GM23338 (cell line): ENCODE results near the gene HOXA2. TPM values are rescaled to one million over a fixed set of nuclear protein-coding genes. Genes with fewer than 3 reads are reported as not detected.

Source experiments
- ATAC-seq: fragments of 200-7000 bp; cut with Tn5 transposase; 3 replicates; pipeline ENCODE4 v1.9.1; 2020
- DNase-seq: peaks from one replicate; pipeline ENCODE4 v3.0.0-alpha.2; 2015; ENCODE audit warnings: low spot score
- H2AFZ ChIP-seq: fragments of 200-600 bp; sonication (generic); 2 replicates; pipeline ENCODE4 v1.8.0; 2016; ENCODE audit warnings: antibody characterized with exemption, mild to moderate bottlenecking, moderate library complexity
- H3F3A ChIP-seq: fragments of 200-600 bp; sonication (generic); replicated peaks from 2 replicates; pipeline ENCODE4 v1.8.0; 2017; ENCODE audit warnings: antibody characterized with exemption, mixed run types, low read depth
- H3K27ac ChIP-seq: fragments of 200-600 bp; sonication (generic); 2 replicates; pipeline ENCODE4 v1.6.1; 2016; ENCODE audit warnings: low read depth
- H3K27me3 ChIP-seq: fragments of 200-600 bp; sonication (generic); 2 replicates; pipeline ENCODE4 v1.8.0; 2016; ENCODE audit warnings: mild to moderate bottlenecking, mixed run types, moderate library complexity; ENCODE audit not compliant: insufficient read depth
- H3K36me3 ChIP-seq: fragments of 200-600 bp; sonication (generic); 2 replicates; pipeline ENCODE4 v1.8.0; 2016; ENCODE audit warnings: mild to moderate bottlenecking; ENCODE audit not compliant: insufficient read depth
- H3K4me1 ChIP-seq: fragments of 200-600 bp; sonication (generic); 2 replicates; pipeline ENCODE4 v1.8.0; 2016; ENCODE audit warnings: mild to moderate bottlenecking, moderate library complexity; ENCODE audit not compliant: insufficient read depth
- H3K4me2 ChIP-seq: fragments of 200-600 bp; sonication (generic); 2 replicates; pipeline ENCODE4 v1.7.1; 2017; ENCODE audit warnings: mixed run types
- H3K4me3 ChIP-seq: fragments of 200-600 bp; sonication (generic); 2 replicates; pipeline ENCODE4 v1.6.1; 2016; ENCODE audit warnings: mixed run types
- H3K79me2 ChIP-seq: fragments of 200-600 bp; sonication (generic); replicated peaks from 2 replicates; pipeline ENCODE4 v1.8.0; 2017; ENCODE audit warnings: mild to moderate bottlenecking; ENCODE audit not compliant: insufficient read depth
- H3K9me2 ChIP-seq: fragments of 200-600 bp; sonication (generic); 2 replicates; pipeline ENCODE4 v1.8.0; 2017; ENCODE audit not compliant: insufficient read depth
- H4K20me1 ChIP-seq: fragments of 200-600 bp; sonication (generic); replicated peaks from 2 replicates; pipeline ENCODE4 v1.8.0; 2017; ENCODE audit warnings: mild to moderate bottlenecking; ENCODE audit not compliant: insufficient read depth
- H3K27ac Mint-ChIP-seq: 2 replicates; pipeline ENCODE4 v1.8.0; 2020; ENCODE audit warnings: inconsistent platforms, mild to moderate bottlenecking, moderate library complexity, mixed read lengths
- H3K27me3 Mint-ChIP-seq: 3 replicates; pipeline ENCODE4 v1.8.0; 2022; ENCODE audit warnings: low read depth, mild to moderate bottlenecking, moderate library complexity, mixed read lengths, inconsistent platforms; ENCODE audit not compliant: insufficient read depth, poor library complexity
- H3K36me3 Mint-ChIP-seq: 3 replicates; pipeline ENCODE4 v1.8.0; 2021; ENCODE audit warnings: low read depth, mild to moderate bottlenecking, inconsistent platforms, moderate library complexity, mixed read lengths
- H3K4me1 Mint-ChIP-seq: 3 replicates; pipeline ENCODE4 v1.8.0; 2020; ENCODE audit warnings: mild to moderate bottlenecking, inconsistent platforms, mixed read lengths
- H3K4me3 Mint-ChIP-seq: 3 replicates; pipeline ENCODE4 v1.8.0; 2021; ENCODE audit warnings: moderate library complexity, mild to moderate bottlenecking, inconsistent platforms, mixed read lengths
- H3K9me3 Mint-ChIP-seq: 3 replicates; pipeline ENCODE4 v1.8.0; 2020; ENCODE audit warnings: moderate library complexity, mild to moderate bottlenecking, inconsistent platforms, mixed read lengths
- ETS1 ChIP-seq: IDR thresholded peaks from 2 replicates; pipeline ENCODE4 v1.6.1; 2016; ENCODE audit warnings: antibody characterized with exemption
- EZH2 ChIP-seq: fragments of 200-600 bp; sonication (generic); IDR thresholded peaks from one replicate; pipeline ENCODE4 v1.8.0; 2017; ENCODE audit warnings: antibody characterized with exemption, mild to moderate bottlenecking, low read depth; ENCODE audit not compliant: unreplicated experiment
- EZH2phosphoT487 ChIP-seq: fragments of 200-600 bp; sonication (generic); IDR thresholded peaks from one replicate; pipeline ENCODE4 v1.8.1; 2018; ENCODE audit warnings: antibody characterized with exemption; ENCODE audit not compliant: unreplicated experiment
- NANOG ChIP-seq: IDR thresholded peaks from 2 replicates; pipeline ENCODE4 v1.6.1; 2016; ENCODE audit warnings: antibody characterized with exemption, borderline replicate concordance
- STAT1 ChIP-seq: IDR thresholded peaks from one replicate; pipeline ENCODE4 v1.6.1; 2016; ENCODE audit warnings: antibody characterized with exemption; ENCODE audit not compliant: unreplicated experiment
- polyA plus RNA-seq: library from polyadenylated mRNA; unstranded; fragments of >200 nt; fragmentation: Nextera tagmentation; extraction: Ambion mirVana; gene quantifications from 2 replicates; pipeline ENCODE4 v1.2.1, GENCODE V29; 2016
- total RNA-seq: library from RNA; depleted of rRNA; stranded (reverse); fragments of >200 nt; shearing (Covaris generic); gene quantifications from 2 replicates; pipeline ENCODE4 v1.2.3, GENCODE V29; 2014
- TF ChIP-seq, protein P1 (sequence below): fragments of 250-450 bp; sonication (Bioruptor Pico); IDR thresholded peaks from 2 replicates; pipeline ENCODE4 v1.5.0; 2020; ENCODE audit warnings: mild to moderate bottlenecking, moderate library complexity

HOXA2 gene
- total and polyA plus RNA-seq, 2 experiments from 2014 or later = not detected

DNA sequence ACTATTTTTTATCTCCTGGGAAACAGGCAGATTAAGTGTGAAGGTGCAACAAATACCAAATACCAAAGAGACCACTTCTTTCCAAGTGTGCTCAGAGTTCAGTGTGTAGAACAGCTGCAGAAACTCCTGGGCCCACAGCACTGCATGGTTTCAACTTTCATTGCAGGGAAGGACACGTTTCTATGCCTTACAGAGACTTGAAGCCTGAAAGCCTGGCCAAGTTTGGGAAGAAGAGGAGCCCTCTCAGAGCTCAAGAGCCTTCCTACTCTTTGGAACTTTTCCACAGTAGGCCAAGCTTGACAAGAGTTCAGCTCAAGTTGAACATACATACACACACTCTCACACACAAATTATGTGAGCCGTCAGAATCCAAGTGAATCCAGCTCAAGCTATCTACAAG is 25.6 kb upstream of the HOXA2 start:
- Histone ChIP-seq H3K4me3 (no peak overlapping the region), H3K36me3 (no peaks in the 10 kb centered on the region), H3K9me2 (no peaks in the 10 kb centered on the region), H3K4me1 (peaks cover 15% of the 10 kb centered on the region; the same call in 1 of the 2 replicates), H2AFZ (no peak overlapping the region), H3F3A (peaks cover 47% of the 10 kb centered on the region), H3K79me2 (no peaks in the 10 kb centered on the region), H3K27me3 (peaks cover 100% of the 10 kb centered on the region), H3K4me2 (no peak overlapping the region), H4K20me1 (peaks cover 62% of the 10 kb centered on the region), H3K27ac (no peak overlapping the region)
- no peaks in the 10 kb centered on the region for H3K36me3 Mint-ChIP-seq
- DNase-seq (no peak), ATAC-seq (no peak)
- peaks cover 16% of the 10 kb centered on the region for H3K4me1 Mint-ChIP-seq
- no peak overlapping the region for H3K27ac Mint-ChIP-seq
- no peak overlapping the region for H3K4me3 Mint-ChIP-seq
- peaks cover 96% of the 10 kb centered on the region for H3K27me3 Mint-ChIP-seq
- peak; percentile 62 for TF ChIP-seq EZH2
- no peak for TF ChIP-seq NANOG
- peak; percentile 20 for TF ChIP-seq EZH2phosphoT487
- no peak for TF ChIP-seq ETS1
- no peak for TF ChIP-seq STAT1
- TF ChIP-seq, protein P1, sequence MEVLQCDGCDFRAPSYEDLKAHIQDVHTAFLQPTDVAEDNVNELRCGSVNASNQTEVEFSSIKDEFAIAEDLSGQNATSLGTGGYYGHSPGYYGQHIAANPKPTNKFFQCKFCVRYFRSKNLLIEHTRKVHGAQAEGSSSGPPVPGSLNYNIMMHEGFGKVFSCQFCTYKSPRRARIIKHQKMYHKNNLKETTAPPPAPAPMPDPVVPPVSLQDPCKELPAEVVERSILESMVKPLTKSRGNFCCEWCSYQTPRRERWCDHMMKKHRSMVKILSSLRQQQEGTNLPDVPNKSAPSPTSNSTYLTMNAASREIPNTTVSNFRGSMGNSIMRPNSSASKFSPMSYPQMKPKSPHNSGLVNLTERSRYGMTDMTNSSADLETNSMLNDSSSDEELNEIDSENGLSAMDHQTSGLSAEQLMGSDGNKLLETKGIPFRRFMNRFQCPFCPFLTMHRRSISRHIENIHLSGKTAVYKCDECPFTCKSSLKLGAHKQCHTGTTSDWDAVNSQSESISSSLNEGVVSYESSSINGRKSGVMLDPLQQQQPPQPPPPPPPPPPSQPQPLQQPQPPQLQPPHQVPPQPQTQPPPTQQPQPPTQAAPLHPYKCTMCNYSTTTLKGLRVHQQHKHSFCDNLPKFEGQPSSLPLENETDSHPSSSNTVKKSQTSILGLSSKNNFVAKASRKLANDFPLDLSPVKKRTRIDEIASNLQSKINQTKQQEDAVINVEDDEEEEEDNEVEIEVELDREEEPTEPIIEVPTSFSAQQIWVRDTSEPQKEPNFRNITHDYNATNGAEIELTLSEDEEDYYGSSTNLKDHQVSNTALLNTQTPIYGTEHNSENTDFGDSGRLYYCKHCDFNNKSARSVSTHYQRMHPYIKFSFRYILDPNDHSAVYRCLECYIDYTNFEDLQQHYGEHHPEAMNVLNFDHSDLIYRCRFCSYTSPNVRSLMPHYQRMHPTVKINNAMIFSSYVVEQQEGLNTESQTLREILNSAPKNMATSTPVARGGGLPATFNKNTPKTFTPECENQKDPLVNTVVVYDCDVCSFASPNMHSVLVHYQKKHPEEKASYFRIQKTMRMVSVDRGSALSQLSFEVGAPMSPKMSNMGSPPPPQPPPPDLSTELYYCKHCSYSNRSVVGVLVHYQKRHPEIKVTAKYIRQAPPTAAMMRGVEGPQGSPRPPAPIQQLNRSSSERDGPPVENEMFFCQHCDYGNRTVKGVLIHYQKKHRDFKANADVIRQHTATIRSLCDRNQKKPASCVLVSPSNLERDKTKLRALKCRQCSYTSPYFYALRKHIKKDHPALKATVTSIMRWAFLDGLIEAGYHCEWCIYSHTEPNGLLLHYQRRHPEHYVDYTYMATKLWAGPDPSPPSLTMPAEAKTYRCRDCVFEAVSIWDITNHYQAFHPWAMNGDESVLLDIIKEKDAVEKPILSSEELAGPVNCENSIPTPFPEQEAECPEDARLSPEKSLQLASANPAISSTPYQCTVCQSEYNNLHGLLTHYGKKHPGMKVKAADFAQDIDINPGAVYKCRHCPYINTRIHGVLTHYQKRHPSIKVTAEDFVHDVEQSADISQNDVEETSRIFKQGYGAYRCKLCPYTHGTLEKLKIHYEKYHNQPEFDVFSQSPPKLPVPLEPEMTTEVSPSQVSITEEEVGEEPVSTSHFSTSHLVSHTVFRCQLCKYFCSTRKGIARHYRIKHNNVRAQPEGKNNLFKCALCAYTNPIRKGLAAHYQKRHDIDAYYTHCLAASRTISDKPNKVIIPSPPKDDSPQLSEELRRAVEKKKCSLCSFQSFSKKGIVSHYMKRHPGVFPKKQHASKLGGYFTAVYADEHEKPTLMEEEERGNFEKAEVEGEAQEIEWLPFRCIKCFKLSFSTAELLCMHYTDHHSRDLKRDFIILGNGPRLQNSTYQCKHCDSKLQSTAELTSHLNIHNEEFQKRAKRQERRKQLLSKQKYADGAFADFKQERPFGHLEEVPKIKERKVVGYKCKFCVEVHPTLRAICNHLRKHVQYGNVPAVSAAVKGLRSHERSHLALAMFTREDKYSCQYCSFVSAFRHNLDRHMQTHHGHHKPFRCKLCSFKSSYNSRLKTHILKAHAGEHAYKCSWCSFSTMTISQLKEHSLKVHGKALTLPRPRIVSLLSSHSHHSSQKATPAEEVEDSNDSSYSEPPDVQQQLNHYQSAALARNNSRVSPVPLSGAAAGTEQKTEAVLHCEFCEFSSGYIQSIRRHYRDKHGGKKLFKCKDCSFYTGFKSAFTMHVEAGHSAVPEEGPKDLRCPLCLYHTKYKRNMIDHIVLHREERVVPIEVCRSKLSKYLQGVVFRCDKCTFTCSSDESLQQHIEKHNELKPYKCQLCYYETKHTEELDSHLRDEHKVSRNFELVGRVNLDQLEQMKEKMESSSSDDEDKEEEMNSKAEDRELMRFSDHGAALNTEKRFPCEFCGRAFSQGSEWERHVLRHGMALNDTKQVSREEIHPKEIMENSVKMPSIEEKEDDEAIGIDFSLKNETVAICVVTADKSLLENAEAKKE (CRISPR knock-in tag) = no peak
- H3K9me3 Mint-ChIP-seq = peaks cover 2% of the 10 kb centered on the region; the same call in 1 of the 3 replicates
